NCI-H2081 (cell line): ENCODE measurements around the gene TMEM255B.

Experiments
- DNase-seq, 2 experiments: peaks; one replicate each; lab custom pipeline; 2025; lab: John Stamatoyannopoulos, UW

The TMEM255B gene

DNA sequence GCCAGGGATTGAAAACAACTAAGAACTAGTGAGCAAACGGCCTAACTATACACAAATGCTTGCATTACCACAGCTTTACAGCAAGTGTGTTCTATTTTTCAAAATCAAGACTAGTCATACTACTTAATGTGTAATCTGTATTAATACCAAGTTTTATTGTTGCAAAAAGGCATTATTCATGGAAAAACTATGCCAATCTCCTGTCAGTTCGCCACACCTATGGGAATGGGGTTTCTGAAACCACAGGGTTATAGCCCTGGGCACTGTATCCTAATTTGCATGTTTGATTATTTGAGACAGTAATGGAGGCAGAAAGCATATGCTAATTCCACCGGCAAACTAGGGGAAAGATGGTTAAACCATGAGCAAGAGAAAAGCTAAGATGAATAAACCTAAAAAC lies 90.5 kb downstream of the TMEM255B start:
- no peak for DNase-seq

- no peak for DNase-seq
Observed at GRCh38 chr13:113849981-113850721, 91.1 kb downstream of the TMEM255B start.

DNA sequence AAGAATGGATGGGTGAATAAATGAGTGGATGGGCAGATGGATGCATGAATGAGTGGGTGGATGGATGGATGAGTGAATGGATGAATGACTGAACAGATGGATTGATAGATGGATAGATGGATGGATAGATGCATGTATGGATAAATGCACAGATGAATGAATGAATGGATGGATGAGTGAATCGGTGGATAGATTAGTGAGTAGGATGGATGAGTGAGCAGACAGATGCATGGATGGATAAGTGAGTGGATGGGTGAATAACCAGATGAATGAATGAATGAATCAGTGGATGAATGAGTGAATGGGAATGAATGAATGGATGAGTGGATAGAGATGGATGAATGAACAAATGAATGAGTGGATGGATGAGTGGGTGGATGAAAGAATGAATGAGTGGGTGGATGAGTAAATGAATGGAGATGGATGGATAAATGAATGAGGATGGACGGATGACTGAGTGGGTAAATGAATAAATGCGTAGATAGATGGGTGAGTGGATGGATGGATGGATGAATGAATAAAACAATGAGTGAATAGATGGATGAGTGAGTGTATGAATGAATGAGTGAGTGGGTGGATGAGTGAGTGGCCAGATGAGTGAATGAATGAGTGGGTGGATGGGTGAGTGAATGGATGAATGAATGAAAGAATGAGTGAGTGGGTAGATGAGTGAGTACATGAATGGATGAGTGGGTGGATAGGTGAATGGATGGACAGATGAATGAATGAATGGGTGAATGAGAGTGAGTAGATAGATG lies 91.9 kb downstream of the TMEM255B start:
- DNase-seq, result no peak

GRCh38 chr13:113851480-113851803 lies 92.4 kb downstream of the TMEM255B start:
- DNase-seq, result no peak

GRCh38 chr13:113851826-113852535 lies 93.0 kb downstream of the TMEM255B start:
- DNase-seq, result no peak

- no peak for DNase-seq
Observed at GRCh38 chr13:113852536-113853517, 93.8 kb downstream of the TMEM255B start.

DNA sequence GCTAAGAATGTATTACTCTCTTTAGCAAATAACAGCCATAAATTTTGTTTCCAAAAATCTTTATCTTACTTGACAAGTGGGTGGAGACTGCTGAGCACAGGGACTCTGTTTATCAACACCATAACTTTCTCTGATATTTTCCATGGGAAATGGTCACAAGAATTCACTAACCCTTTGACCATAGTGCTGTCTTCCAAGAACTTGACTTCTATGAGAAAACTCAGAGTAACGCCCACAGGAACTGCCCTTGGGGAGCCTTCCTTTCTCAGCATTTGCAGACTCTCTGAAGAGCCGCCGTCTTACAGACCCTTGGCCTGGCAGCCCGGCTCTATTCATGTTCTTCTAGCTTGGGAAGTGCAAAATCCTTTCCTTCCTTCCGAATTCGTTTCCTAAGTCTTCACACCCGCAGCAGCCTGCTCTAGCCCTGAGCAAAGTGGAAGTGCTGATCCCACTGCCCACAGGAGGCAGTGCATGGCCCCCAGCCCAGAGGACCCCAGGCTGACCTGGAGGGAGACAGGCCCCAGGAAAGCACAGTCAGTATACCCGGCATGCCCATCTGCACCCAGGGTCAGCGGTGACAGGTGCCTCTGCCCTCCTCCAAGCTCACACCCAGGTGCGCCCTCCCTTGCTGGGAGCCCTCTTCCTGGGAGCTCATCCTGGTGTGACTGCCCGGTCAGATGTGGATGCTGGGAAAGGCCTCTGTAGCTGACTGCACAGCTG lies 94.7 kb downstream of the TMEM255B start:
- no peak for DNase-seq

DNA sequence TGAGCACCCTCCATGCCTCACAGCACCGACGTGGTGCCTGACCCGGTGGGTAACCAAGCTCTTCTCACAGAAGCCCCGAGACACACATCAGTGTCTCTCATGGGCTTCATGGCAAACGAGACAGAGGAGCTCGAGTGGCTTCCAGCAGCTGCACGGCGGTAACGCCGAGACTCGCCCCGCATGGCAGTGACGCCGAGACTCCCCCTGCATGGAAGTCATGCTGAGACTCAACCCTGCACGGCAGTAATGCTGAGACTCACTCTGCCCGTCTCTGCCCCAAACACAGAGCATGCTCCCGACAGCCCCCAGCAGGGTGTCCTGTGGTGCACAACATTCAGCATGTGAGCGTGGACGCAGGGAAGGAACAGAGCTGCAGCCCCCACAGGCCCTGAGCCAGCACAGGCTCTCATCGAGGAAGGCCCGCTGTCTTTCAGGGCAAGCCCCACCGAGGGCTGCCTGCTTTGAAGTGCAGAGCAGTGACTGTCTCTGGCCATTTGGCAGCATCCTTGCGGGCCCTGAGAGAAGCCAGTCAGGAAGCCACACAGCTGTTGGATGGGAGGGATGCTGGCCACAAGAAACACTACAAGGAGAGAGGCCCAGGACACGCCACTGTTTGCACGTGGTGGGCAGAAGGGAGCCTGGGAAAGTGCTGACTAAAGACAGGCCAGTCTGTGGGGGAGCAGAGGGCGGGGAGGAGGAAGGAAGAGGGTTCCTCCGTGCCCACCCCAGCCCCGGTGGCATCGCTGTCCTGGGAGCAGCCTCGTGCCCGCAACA lies 95.4 kb downstream of the TMEM255B start:
- DNase-seq, result no peak

GRCh38 chr13:113855012-113855921 lies 96.2 kb downstream of the TMEM255B start:
- no peak for DNase-seq

- no peak for DNase-seq
Observed at GRCh38 chr13:113855931-113856715, 97.1 kb downstream of the TMEM255B start.

GRCh38 chr13:113856716-113857065 lies 97.7 kb downstream of the TMEM255B start:
- DNase-seq, result no peak

GRCh38 chr13:113857531-113858195 lies 98.6 kb downstream of the TMEM255B start:
- DNase-seq, result no peak

GRCh38 chr13:113859311-113860050 lies 100.5 kb downstream of the TMEM255B start:
- no peak for DNase-seq

DNA sequence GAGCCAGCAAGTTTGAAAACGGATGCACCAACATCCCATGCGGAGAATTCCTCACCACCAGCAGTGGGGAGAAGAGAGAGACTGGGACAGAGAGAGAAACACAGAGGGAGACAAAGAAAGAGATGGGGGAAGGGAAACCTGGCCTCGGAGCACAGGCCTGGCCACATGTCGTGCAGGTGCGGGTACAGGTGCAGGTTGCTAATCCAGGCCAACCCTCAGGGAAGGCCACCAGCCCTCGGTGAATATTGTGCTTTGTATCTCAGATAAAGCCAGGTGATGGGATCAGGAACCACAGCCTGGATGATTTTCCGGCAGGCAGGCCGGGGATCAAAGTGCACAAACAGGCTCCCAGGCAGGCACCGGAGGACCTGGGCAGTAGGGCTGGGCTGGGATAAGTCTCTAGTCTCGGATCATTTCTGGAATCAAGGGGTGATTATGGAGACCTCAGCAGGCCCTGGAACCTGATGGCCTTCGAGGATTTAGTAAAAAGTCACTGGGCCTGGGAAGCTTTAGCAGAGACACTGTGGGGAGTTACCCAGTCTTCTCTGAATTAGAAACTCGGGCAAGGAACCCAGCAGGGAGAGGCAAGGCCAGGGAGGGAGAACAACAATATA lies 101.1 kb downstream of the TMEM255B start:
- DNase-seq, result no peak

GRCh38 chr13:113860665-113861432 lies 101.8 kb downstream of the TMEM255B start:
- no peak for DNase-seq

- no peak for DNase-seq
Observed at GRCh38 chr13:113861433-113862030, 102.5 kb downstream of the TMEM255B start.
